ENCODE results near the gene KRT25. TPM values are rescaled to one million over a fixed set of nuclear protein-coding genes. Genes with fewer than 3 reads are reported as not detected.

The KRT25 gene
- total and polyA plus RNA-seq, 3 donors from 2014 or later: 1.2 to 1.6 (median 1.3) TPM

DNA sequence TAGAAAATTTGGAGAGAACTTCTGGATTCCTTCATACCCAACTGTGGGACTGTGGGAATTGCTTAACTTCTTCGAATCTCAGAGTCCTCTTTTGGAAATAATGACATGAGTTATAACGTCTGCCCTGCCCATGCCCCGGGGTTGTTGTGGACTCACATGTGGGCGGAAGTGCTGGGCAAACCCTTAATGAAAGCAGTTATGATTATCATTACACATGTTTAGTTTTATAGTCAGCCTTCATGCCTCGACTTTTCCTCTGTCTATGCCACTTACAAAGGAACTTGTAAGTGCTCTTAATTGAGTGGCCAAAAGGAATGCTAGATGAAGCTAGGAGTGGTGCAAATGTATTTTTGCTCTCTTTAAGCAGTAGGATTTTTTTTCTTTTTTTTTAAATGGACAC lies 23.3 kb upstream of the KRT25 start:
- 70 to 83% methylated on average over 5 of the region's 5 CpGs for WGBS, 2 donors
- Histone ChIP-seq H3K9me3 (no peaks in the 10 kb centered on the region), H3K4me1 (no peaks in the 10 kb centered on the region), H3K27me3 (no peaks in the 10 kb centered on the region), H3K4me3 (no peak overlapping the region), H3K36me3 (ENCODE audit: low read depth, missing control alignments) (no peaks in the 10 kb centered on the region), H3K27ac (no peak overlapping the region)
- DNase-seq: no peak
- intact Hi-C loops (cut with DNase I; ENCODE audit: low total_unique reads): no loop called here
- no peak for TF ChIP-seq POLR2A (IDR thresholded peaks at IDR 0.05)

DNA sequence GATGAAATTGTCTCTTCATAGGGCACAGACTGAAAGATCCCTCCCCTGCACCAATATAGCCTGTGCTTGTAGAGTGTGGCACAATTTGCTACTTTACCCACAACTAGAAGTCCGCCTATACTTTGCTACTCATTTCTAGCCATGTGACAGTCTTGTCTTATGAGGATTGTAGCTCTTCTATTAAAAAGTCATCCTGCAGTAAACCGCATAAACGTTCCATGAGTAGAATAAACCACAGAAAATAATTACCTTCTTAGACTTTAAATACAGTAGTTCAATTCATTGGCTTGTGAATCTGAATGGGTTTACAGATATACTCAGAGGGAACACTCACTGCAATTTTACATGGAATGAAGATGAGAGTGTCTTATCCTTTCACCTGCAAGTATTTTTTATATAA lies 22.8 kb upstream of the KRT25 start:
- no peaks in the 10 kb centered on the region for H3K4me1 ChIP-seq
- H3K4me3 ChIP-seq: no peak overlapping the region
- no peaks in the 10 kb centered on the region for H3K36me3 ChIP-seq (ENCODE audit: low read depth, missing control alignments)
- no peak for DNase-seq
- WGBS, 2 donors: 93 to 95% methylated on average over 3 of the region's 3 CpGs
- intact Hi-C loops (cut with DNase I; ENCODE audit: low total_unique reads): no loop called here
- no peaks in the 10 kb centered on the region for H3K9me3 ChIP-seq
- H3K27me3 ChIP-seq: no peaks in the 10 kb centered on the region
- H3K27ac ChIP-seq: no peak overlapping the region
- TF ChIP-seq POLR2A (IDR thresholded peaks at IDR 0.05): no peak
- TF ChIP-seq, protein P1, sequence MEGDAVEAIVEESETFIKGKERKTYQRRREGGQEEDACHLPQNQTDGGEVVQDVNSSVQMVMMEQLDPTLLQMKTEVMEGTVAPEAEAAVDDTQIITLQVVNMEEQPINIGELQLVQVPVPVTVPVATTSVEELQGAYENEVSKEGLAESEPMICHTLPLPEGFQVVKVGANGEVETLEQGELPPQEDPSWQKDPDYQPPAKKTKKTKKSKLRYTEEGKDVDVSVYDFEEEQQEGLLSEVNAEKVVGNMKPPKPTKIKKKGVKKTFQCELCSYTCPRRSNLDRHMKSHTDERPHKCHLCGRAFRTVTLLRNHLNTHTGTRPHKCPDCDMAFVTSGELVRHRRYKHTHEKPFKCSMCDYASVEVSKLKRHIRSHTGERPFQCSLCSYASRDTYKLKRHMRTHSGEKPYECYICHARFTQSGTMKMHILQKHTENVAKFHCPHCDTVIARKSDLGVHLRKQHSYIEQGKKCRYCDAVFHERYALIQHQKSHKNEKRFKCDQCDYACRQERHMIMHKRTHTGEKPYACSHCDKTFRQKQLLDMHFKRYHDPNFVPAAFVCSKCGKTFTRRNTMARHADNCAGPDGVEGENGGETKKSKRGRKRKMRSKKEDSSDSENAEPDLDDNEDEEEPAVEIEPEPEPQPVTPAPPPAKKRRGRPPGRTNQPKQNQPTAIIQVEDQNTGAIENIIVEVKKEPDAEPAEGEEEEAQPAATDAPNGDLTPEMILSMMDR (IDR thresholded peaks at IDR 0.05): no peak

DNA sequence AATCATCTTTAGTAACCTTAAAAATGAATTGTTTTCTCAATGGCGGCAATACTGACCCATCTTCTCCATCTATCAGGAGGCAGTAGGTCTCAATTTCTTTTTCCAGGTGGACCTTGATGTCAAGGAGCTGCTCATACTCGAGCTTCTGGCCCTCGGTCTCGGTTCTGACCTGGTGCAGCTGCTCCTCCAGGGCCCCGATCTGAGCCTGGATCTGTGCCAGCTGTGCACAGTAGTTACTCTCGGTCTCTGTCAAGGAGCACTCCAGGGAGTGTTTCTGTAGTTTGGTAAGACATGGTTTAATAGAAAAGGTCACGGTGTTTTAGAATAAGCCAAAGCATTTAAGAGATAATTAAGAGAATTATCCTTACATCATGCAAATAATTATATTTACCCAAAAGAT lies 22.3 kb upstream of the KRT25 start:
- no peaks in the 10 kb centered on the region for H3K36me3 ChIP-seq (ENCODE audit: low read depth, missing control alignments)
- intact Hi-C loops (cut with DNase I; ENCODE audit: low total_unique reads): no loop called here
- no peaks in the 10 kb centered on the region for H3K27me3 ChIP-seq
- TF ChIP-seq, protein P1 (IDR thresholded peaks at IDR 0.05): no peak
- no peak for TF ChIP-seq POLR2A (IDR thresholded peaks at IDR 0.05)
- no peak overlapping the region for H3K4me3 ChIP-seq
- H3K4me1 ChIP-seq: no peaks in the 10 kb centered on the region
- no peak for DNase-seq
- H3K9me3 ChIP-seq: no peaks in the 10 kb centered on the region
- no peak overlapping the region for H3K27ac ChIP-seq
- 63 to 73% methylated on average over 7 of the region's 7 CpGs for WGBS, 2 donors

DNA sequence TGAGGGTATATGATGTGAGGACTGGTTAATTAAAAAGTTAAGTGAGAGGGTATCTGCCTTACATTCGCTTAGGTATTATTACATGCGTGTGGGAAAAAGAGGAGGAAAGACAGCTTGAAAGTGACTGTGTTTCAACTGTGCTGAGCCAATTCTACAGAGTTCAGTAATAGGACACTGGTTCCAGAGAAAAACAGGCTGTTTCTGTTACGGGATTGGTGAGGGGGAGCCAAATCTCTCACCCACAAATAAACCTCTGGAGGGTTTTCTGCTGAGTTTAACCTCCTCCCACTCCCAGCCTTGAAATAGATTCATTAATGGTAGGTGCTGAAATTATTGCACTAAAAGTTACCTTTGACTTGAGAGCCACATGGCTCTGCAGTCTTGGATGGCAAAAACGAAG lies 20.8 kb upstream of the KRT25 start:
- Histone ChIP-seq H3K27me3 (no peaks in the 10 kb centered on the region), H3K4me1 (no peaks in the 10 kb centered on the region), H3K9me3 (no peaks in the 10 kb centered on the region), H3K4me3 (no peak overlapping the region), H3K36me3 (ENCODE audit: low read depth, missing control alignments) (no peaks in the 10 kb centered on the region), H3K27ac (peak overlapping the region in 1 of 2 donors; percentile 33)
- WGBS, 2 donors: 21 to 34% methylated on average over 4 of the region's 4 CpGs
- intact Hi-C loops (cut with DNase I; ENCODE audit: low total_unique reads): no loop called here
- TF ChIP-seq, protein P1 (IDR thresholded peaks at IDR 0.05): no peak
- DNase-seq: no peak

DNA sequence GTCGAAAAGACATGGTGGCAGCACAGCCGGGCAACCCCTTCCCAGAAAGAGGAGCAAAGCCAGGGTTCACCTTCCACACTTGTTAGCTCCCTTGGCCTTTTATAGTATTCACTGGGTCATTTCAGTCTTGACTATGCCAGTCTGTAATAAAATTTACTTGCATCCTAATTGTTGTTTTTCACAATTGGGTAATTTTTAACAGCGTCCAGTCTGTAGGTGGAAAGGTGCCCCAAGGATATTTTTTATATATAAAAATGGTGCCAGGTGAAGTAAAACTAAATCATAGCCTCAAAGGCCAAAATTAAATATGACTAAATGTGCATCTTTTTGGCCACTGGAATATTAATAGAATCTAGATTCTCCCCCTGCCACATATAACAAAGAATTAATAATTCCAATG lies 17.0 kb upstream of the KRT25 start, which contains the start of gene KRT26:
TSS of gene KRT26 (minus strand) at position 101 of the 400 bp plus-strand sequence. CDS start at position 13, 88 bp downstream.
- Histone ChIP-seq H3K9me3 (no peaks in the 10 kb centered on the region), H3K4me1 (no peaks in the 10 kb centered on the region), H3K36me3 (ENCODE audit: low read depth, missing control alignments) (no peaks in the 10 kb centered on the region), H3K4me3 (no peak within 1 kb of the TSS), H3K27ac (no peak within 1 kb of the TSS), H3K27me3 (no peaks in the 10 kb centered on the region)
- DNase-seq: no peak
- TF ChIP-seq POLR2A (IDR thresholded peaks at IDR 0.05): no peak
- TF ChIP-seq, protein P1 (IDR thresholded peaks at IDR 0.05): no peak
- intact Hi-C loops (cut with DNase I; ENCODE audit: low total_unique reads): no loop called here
- WGBS, 2 donors: 90 to 95% methylated on average over 3 of the region's 3 CpGs
